Measurements from ENCODE around the gene STAT3. TPM values are rescaled to one million over a fixed set of nuclear protein-coding genes. Genes with fewer than 3 reads are reported as not detected.

STAT3 gene
- total and polyA plus RNA-seq, 9 of the 15 experiments (the other 6 are each of a cell fraction or from before 2014, with no cell fraction given) = 90.0 to 179 (median 114) TPM

- TF ChIP-seq REST (IDR thresholded peaks at IDR 0.05; ENCODE audit: borderline replicate concordance) (peak; percentile 16; the same call in 1 of the 2 replicates), REST (CRISPR knock-in tag; IDR thresholded peaks at IDR 0.05; ENCODE audit: low read depth) (no peak), MBD1 (CRISPR knock-in tag; IDR thresholded peaks at IDR 0.05) (no peak), LCOR (CRISPR knock-in tag; IDR thresholded peaks at IDR 0.05) (no peak), FOXJ2 (tag; IDR thresholded peaks at IDR 0.05) (no peak), BACH1 (tag; IDR thresholded peaks at IDR 0.05) (peak; percentile 63), SMAD1 (IDR thresholded peaks at IDR 0.05; ENCODE audit: low read depth, low read length, partially characterized antibody) (peak; percentile 89), ZBTB43 (CRISPR knock-in tag; IDR thresholded peaks at IDR 0.05) (no peak), JUND (IDR thresholded peaks at IDR 0.05; ENCODE audit: borderline replicate concordance, low read depth, low read length) (peak; percentile 77), JUND (tag; IDR thresholded peaks at IDR 0.05; ENCODE audit: borderline replicate concordance, low read depth, low read length) (peak; percentile 74; the same call in 2 of the 3 replicates), ARID2 (IDR thresholded peaks at IDR 0.05) (no peak), TAF7 (tag; IDR thresholded peaks at IDR 0.05) (no peak), STAT5A (IDR thresholded peaks at IDR 0.05; ENCODE audit: borderline replicate concordance, low read length) (no peak; the same call in 1 of the 2 replicates), POLR3G (IDR thresholded peaks at IDR 0.05; ENCODE audit: extremely low read depth, insufficient read length, insufficient replicate concordance) (no peak), HDAC2 (IDR thresholded peaks at IDR 0.05) (no peak), U2AF1 (optimal IDR thresholded peaks at IDR 0.05; ENCODE audit: low read depth, low read length) (no peak)
These were observed 76.8 kb downstream of the STAT3 start (continued) for GRCh38 chr17:42311240-42312034.
